H1 (cell line): ENCODE measurements around the gene MRPL42. TPM values are rescaled to one million over a fixed set of nuclear protein-coding genes. Genes with fewer than 3 reads are reported as not detected.

Experiments used
- ASH2L ChIP-seq: fragments of 200-600, 300-600 bp; sonication (generic); IDR thresholded peaks from one replicate; pipeline ENCODE4 v1.7.1; 2017; ENCODE audit warnings: low read length
- BCL11A ChIP-seq, 2 experiments: IDR thresholded peaks; one replicate each; pipeline ENCODE4 v1.6.1; 2011; ENCODE audit warnings: low read depth in 2 of 2, low read length in 2 of 2, mild to moderate bottlenecking in 2 of 2
- BRCA1 ChIP-seq: IDR thresholded peaks from 2 replicates; pipeline ENCODE4 v1.6.1; 2012; ENCODE audit warnings: low read depth, low read length, improper control_type of control experiment
- CEBPB ChIP-seq: IDR thresholded peaks from 2 replicates; pipeline ENCODE4 v1.6.1; 2012; ENCODE audit warnings: low read depth, low read length
- CHD2 ChIP-seq: IDR thresholded peaks from 2 replicates; pipeline ENCODE4 v1.6.1; 2012; ENCODE audit warnings: low read length, improper control_type of control experiment
- CREB1 ChIP-seq: IDR thresholded peaks from 2 replicates; pipeline ENCODE4 v1.6.1; 2012; ENCODE audit warnings: inconsistent platforms
- EGR1 ChIP-seq: IDR thresholded peaks from 2 replicates; pipeline ENCODE4 v1.6.1; 2011; ENCODE audit warnings: low read depth, low read length, borderline replicate concordance
- EP300 ChIP-seq, 2 experiments: IDR thresholded peaks; 1 replicate in 1 of 2; 2 replicates in 1 of 2; pipeline ENCODE4 v1.6.1; 2011 to 2012; ENCODE audit warnings: low read depth in 2 of 2, low read length in 2 of 2, mild to moderate bottlenecking in 2 of 2, borderline replicate concordance in 1 of 2, inconsistent platforms in 1 of 2, moderate library complexity in 1 of 2
- KDM1A ChIP-seq: fragments of 200-600, 300-600 bp; sonication (generic); IDR thresholded peaks from 2 replicates; pipeline ENCODE4 v1.7.1; 2016; ENCODE audit warnings: mild to moderate bottlenecking, low read length, borderline replicate concordance
- POLR2AphosphoS5 ChIP-seq: IDR thresholded peaks from 2 replicates; pipeline ENCODE4 v1.6.1; 2011; ENCODE audit warnings: low read depth, low read length
- SIX5 ChIP-seq: IDR thresholded peaks from 2 replicates; pipeline ENCODE4 v1.6.1; 2011; ENCODE audit warnings: mild to moderate bottlenecking, low read depth, low read length
- polyA plus RNA-seq, 7 experiments: library from polyadenylated mRNA; depleted of rRNA in 3 of 7; stranded (reverse) in 5 of 7; unstranded in 2 of 7; fragments of >200 nt in 5 of 7; fragments of 200-250 nt in 2 of 7; gene quantifications; 1 replicate in 5 of 7; 2 replicates in 1 of 7; 4 replicates in 1 of 7; pipeline versions ENCODE4 v1.2.1 to v1.2.3, GENCODE V29; 2011 to 2013; ENCODE audit warnings: missing spikeins in 2 of 7, mixed read lengths in 2 of 7
- total RNA-seq: library from RNA; stranded (reverse); fragmentation: NEBNext Ultra II Directional; extraction: Animal tissue kit (Norgen Biotek cat#: 25700); gene quantifications from 2 replicates; pipeline ENCODE4 v1.2.1, GENCODE V29; 2021
- TF ChIP-seq, protein P1 (sequence below): fragments of 300-600 bp; sonication (generic); IDR thresholded peaks from 2 replicates; pipeline ENCODE4 v1.7.1; 2012; ENCODE audit warnings: low read length, moderate library complexity, mild to moderate bottlenecking, inconsistent platforms; ENCODE audit not compliant: insufficient replicate concordance

MRPL42 gene
- total and polyA plus RNA-seq, 2 of the 8 experiments (the other 6 are each of a cell fraction or from before 2014, with no cell fraction given): 110 to 176 TPM

DNA sequence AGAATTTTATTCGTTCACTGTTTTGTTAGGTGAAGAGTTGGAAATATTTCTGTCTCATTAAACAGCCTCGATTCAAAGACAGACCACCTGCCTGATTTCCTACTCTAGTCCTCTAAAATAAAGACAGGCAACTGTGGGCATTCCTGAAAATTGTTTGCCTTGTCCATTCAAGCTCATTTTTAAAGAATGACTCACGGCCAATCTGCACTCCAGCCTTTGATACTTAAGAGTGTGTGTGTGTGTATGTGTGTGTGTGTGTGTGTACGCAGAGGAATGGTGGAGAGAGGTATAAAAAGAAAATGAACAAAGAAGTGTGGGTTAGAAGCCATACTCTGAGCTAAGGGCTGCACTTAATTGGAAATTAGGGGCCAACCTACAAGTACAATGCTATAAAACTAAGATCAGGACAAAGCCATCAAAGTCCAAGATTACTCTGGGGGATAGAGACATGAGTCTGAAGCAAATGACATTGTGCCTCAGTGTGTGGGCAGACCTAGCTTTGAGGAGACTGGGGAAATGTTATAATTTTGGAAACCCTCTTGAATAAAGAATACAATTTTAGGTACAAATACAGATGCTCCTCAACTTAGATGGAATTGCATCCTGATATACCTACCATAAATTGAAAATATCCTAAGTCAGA lies 59.6 kb downstream of the MRPL42 start (continued):
- TF ChIP-seq, protein P1, sequence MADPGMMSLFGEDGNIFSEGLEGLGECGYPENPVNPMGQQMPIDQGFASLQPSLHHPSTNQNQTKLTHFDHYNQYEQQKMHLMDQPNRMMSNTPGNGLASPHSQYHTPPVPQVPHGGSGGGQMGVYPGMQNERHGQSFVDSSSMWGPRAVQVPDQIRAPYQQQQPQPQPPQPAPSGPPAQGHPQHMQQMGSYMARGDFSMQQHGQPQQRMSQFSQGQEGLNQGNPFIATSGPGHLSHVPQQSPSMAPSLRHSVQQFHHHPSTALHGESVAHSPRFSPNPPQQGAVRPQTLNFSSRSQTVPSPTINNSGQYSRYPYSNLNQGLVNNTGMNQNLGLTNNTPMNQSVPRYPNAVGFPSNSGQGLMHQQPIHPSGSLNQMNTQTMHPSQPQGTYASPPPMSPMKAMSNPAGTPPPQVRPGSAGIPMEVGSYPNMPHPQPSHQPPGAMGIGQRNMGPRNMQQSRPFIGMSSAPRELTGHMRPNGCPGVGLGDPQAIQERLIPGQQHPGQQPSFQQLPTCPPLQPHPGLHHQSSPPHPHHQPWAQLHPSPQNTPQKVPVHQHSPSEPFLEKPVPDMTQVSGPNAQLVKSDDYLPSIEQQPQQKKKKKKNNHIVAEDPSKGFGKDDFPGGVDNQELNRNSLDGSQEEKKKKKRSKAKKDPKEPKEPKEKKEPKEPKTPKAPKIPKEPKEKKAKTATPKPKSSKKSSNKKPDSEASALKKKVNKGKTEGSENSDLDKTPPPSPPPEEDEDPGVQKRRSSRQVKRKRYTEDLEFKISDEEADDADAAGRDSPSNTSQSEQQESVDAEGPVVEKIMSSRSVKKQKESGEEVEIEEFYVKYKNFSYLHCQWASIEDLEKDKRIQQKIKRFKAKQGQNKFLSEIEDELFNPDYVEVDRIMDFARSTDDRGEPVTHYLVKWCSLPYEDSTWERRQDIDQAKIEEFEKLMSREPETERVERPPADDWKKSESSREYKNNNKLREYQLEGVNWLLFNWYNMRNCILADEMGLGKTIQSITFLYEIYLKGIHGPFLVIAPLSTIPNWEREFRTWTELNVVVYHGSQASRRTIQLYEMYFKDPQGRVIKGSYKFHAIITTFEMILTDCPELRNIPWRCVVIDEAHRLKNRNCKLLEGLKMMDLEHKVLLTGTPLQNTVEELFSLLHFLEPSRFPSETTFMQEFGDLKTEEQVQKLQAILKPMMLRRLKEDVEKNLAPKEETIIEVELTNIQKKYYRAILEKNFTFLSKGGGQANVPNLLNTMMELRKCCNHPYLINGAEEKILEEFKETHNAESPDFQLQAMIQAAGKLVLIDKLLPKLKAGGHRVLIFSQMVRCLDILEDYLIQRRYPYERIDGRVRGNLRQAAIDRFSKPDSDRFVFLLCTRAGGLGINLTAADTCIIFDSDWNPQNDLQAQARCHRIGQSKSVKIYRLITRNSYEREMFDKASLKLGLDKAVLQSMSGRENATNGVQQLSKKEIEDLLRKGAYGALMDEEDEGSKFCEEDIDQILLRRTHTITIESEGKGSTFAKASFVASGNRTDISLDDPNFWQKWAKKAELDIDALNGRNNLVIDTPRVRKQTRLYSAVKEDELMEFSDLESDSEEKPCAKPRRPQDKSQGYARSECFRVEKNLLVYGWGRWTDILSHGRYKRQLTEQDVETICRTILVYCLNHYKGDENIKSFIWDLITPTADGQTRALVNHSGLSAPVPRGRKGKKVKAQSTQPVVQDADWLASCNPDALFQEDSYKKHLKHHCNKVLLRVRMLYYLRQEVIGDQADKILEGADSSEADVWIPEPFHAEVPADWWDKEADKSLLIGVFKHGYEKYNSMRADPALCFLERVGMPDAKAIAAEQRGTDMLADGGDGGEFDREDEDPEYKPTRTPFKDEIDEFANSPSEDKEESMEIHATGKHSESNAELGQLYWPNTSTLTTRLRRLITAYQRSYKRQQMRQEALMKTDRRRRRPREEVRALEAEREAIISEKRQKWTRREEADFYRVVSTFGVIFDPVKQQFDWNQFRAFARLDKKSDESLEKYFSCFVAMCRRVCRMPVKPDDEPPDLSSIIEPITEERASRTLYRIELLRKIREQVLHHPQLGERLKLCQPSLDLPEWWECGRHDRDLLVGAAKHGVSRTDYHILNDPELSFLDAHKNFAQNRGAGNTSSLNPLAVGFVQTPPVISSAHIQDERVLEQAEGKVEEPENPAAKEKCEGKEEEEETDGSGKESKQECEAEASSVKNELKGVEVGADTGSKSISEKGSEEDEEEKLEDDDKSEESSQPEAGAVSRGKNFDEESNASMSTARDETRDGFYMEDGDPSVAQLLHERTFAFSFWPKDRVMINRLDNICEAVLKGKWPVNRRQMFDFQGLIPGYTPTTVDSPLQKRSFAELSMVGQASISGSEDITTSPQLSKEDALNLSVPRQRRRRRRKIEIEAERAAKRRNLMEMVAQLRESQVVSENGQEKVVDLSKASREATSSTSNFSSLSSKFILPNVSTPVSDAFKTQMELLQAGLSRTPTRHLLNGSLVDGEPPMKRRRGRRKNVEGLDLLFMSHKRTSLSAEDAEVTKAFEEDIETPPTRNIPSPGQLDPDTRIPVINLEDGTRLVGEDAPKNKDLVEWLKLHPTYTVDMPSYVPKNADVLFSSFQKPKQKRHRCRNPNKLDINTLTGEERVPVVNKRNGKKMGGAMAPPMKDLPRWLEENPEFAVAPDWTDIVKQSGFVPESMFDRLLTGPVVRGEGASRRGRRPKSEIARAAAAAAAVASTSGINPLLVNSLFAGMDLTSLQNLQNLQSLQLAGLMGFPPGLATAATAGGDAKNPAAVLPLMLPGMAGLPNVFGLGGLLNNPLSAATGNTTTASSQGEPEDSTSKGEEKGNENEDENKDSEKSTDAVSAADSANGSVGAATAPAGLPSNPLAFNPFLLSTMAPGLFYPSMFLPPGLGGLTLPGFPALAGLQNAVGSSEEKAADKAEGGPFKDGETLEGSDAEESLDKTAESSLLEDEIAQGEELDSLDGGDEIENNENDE: no peak
- no peak for TF ChIP-seq CEBPB
- TF ChIP-seq ASH2L: no peak
- no peak for TF ChIP-seq EP300 (IDR thresholded peaks at IDR 0.05; ENCODE audit: borderline replicate concordance in 1 of 2, low read depth in 2 of 2, low read length in 2 of 2)
- no peak for TF ChIP-seq CREB1
- TF ChIP-seq POLR2AphosphoS5: no peak
- TF ChIP-seq SIX5: no peak
- TF ChIP-seq EGR1: no peak
- no peak for TF ChIP-seq BRCA1
- TF ChIP-seq CHD2: no peak
- TF ChIP-seq KDM1A: no peak
- no peak for TF ChIP-seq BCL11A (IDR thresholded peaks at IDR 0.05; ENCODE audit: low read depth in 2 of 2, low read length in 2 of 2)
